22Rv1 (cell line): ENCODE results near the gene KRT14.

Source experiments
- ZFX ChIP-seq: fragments of 450-650 bp; IDR thresholded peaks from 2 replicates; pipeline ENCODE4 v1.6.1; 2017; ENCODE audit warnings: antibody characterized with exemption, borderline replicate concordance
- TF ChIP-seq, protein P1 (sequence below): fragments of 450-650 bp; IDR thresholded peaks from 2 replicates; pipeline ENCODE4 v1.5.1; 2017; ENCODE audit warnings: mild to moderate bottlenecking

- TF ChIP-seq, protein P1, sequence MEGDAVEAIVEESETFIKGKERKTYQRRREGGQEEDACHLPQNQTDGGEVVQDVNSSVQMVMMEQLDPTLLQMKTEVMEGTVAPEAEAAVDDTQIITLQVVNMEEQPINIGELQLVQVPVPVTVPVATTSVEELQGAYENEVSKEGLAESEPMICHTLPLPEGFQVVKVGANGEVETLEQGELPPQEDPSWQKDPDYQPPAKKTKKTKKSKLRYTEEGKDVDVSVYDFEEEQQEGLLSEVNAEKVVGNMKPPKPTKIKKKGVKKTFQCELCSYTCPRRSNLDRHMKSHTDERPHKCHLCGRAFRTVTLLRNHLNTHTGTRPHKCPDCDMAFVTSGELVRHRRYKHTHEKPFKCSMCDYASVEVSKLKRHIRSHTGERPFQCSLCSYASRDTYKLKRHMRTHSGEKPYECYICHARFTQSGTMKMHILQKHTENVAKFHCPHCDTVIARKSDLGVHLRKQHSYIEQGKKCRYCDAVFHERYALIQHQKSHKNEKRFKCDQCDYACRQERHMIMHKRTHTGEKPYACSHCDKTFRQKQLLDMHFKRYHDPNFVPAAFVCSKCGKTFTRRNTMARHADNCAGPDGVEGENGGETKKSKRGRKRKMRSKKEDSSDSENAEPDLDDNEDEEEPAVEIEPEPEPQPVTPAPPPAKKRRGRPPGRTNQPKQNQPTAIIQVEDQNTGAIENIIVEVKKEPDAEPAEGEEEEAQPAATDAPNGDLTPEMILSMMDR, result no peak
- TF ChIP-seq ZFX, result no peak
Observed at GRCh38 chr17:41540921-41541625, 45.6 kb downstream of the KRT14 start.
